OCI-LY1 (cell line): ENCODE results near the gene GDAP1L1.

Experiments used
- CTCF ChIP-seq: fragments of 200-600 bp; sonication (generic), shearing (Covaris generic); IDR thresholded peaks from 2 replicates; pipeline ENCODE4 v1.5.1; 2017; ENCODE audit warnings: mild to moderate bottlenecking, antibody characterized with exemption, low read length, moderate library complexity, mixed read lengths
- EZH2 ChIP-seq: fragments of 200-600 bp; sonication (generic), shearing (Covaris generic); IDR thresholded peaks from 2 replicates; pipeline ENCODE4 v1.8.0; 2017; ENCODE audit warnings: borderline replicate concordance, mixed run types, mild to moderate bottlenecking, antibody characterized with exemption, low read length, moderate library complexity, mixed read lengths

GRCh38 chr20:44233436-44234016 lies 13.6 kb upstream of the GDAP1L1 start:
- TF ChIP-seq CTCF (no peak), EZH2 (no peak)
